ENCODE measurements around the gene ARHGEF10L.

The ARHGEF10L gene

DNA sequence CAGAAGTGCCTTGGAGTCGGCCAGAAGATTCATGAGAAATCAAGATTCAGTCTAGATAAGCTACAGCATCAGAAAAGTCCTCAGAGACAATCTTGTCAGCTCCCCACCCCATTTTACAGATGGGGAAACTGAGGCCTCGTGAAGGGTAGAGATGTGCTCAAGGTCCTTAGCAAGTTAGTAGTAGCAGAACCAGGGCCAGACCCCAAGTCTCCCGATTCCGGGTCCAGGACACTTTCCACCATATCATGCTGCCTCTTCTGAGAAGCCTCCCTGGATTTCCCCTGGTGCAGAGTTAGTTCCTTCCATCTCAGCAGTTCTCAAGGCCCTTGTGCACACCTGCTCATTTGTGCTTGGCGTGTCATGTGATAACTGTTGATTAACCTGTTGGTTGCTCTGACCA is 124.1 kb downstream of the ARHGEF10L start:
- Histone ChIP-seq H3K4me3 (ENCODE audit: low read depth, low read length) (no peak overlapping the region), H3K27ac (ENCODE audit: extremely low read depth, low read depth, low read length) (no peak overlapping the region), H3K9me3 (ENCODE audit: control insufficient read depth, insufficient read depth, low read depth, low read length) (no peaks in the 10 kb centered on the region), H3K4me1 (ENCODE audit: control insufficient read depth, insufficient read depth, low read length) (no peaks in the 10 kb centered on the region), H3K36me3 (ENCODE audit: control insufficient read depth in 2 of 2, insufficient read depth in 1 of 2, low read length in 2 of 2) (peaks cover 0 to 24% of the 10 kb centered on the region in 2 experiments; a peak in 1 of 3 replicates)
- TF ChIP-seq SCRT2 (tag by site-specific recombination; IDR thresholded peaks at IDR 0.05) (peak; percentile 89; the same call in 1 of the 2 replicates), SP3 (tag by site-specific recombination; IDR thresholded peaks at IDR 0.05) (no peak)
- TF ChIP-seq, protein P1, sequence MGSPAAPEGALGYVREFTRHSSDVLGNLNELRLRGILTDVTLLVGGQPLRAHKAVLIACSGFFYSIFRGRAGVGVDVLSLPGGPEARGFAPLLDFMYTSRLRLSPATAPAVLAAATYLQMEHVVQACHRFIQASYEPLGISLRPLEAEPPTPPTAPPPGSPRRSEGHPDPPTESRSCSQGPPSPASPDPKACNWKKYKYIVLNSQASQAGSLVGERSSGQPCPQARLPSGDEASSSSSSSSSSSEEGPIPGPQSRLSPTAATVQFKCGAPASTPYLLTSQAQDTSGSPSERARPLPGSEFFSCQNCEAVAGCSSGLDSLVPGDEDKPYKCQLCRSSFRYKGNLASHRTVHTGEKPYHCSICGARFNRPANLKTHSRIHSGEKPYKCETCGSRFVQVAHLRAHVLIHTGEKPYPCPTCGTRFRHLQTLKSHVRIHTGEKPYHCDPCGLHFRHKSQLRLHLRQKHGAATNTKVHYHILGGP (tag by site-specific recombination; IDR thresholded peaks at IDR 0.05) = no peak
- POLR2A ChIA-PET = no interaction called here
- CTCF ChIA-PET = interaction anchor here (0.6 kb wide), 1 partner anchor 437 kb away, joined by 3 read pairs; no protein-coding TSS in a partner anchor

DNA sequence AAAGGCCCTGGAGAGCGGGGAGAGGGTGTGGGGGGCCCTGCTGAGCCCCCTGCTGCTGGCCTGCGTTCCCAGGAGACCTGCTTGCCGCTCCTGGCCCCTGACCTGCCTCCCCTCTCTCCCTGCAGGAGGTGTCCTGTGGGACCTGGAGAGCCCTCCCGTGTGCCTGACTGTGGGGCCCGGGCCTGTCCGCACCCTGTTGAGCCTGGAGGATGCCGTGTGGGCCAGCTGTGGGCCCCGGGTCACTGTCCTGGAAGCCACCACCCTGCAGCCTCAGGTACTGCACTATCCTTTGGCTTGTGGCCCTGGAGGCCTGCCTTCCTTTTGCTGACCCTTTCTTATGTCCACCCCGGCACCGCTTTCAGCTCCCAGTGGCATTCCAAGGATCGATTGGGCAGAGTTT is 124.8 kb downstream of the ARHGEF10L start:
- Histone ChIP-seq H3K4me3 (ENCODE audit: low read depth, low read length) (no peak overlapping the region), H3K36me3 (ENCODE audit: control insufficient read depth in 2 of 2, insufficient read depth in 1 of 2, low read length in 2 of 2) (peaks cover 0 to 21% of the 10 kb centered on the region in 2 experiments; a peak in 1 of 3 replicates), H3K9me3 (ENCODE audit: control insufficient read depth, insufficient read depth, low read depth, low read length) (no peaks in the 10 kb centered on the region), H3K4me1 (ENCODE audit: control insufficient read depth, insufficient read depth, low read length) (no peaks in the 10 kb centered on the region), H3K27ac (ENCODE audit: extremely low read depth, low read depth, low read length) (no peak overlapping the region)
- POLR2A ChIA-PET = no interaction called here
- CTCF ChIA-PET = no interaction called here
- peak; percentile 22; the same call in 1 of the 2 replicates for TF ChIP-seq GLIS2 (tag by site-specific recombination; IDR thresholded peaks at IDR 0.05)
- TF ChIP-seq ZNF350 (tag by site-specific recombination; IDR thresholded peaks at IDR 0.05) = no peak
- no peak for TF ChIP-seq ZNF561 (tag by site-specific recombination; IDR thresholded peaks at IDR 0.05; ENCODE audit: borderline replicate concordance)
- TF ChIP-seq ZBTB1 (tag by site-specific recombination; IDR thresholded peaks at IDR 0.05) = no peak
- no peak for TF ChIP-seq ZNF707 (tag by site-specific recombination; IDR thresholded peaks at IDR 0.05)
- TF ChIP-seq ZIC2 (tag by site-specific recombination; IDR thresholded peaks at IDR 0.05) = 0 out of 2 replicates have a peak, but pooled peaks have one; percentile 21

DNA sequence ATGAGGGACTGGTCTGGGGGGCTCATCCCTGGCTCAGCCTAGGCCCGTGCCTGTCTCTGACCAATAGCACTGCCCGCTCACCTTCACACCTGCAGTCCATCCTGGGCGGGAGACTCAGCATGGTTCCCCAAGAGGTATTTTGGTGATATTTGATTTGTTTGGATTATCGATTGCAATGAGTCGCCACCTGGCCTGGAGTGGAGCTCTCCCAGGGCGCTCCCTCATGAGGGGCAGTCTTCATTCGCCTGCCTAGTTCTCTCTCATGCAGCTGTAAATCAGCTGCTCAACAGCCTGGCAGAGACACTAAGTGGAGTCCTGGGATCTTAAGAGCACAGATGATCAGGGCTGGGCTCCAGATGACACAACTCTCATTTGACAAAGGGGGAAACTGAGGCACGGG is 125.6 kb downstream of the ARHGEF10L start:
- Histone ChIP-seq H3K4me1 (ENCODE audit: control insufficient read depth, insufficient read depth, low read length) (no peaks in the 10 kb centered on the region), H3K27ac (ENCODE audit: extremely low read depth, low read depth, low read length) (no peak overlapping the region), H3K9me3 (ENCODE audit: control insufficient read depth, insufficient read depth, low read depth, low read length) (no peaks in the 10 kb centered on the region), H3K4me3 (ENCODE audit: low read depth, low read length) (no peak overlapping the region), H3K36me3 (ENCODE audit: control insufficient read depth in 2 of 2, insufficient read depth in 1 of 2, low read length in 2 of 2) (peaks cover 0 to 15% of the 10 kb centered on the region in 2 experiments; a peak in 1 of 3 replicates)
- ChIA-PET CTCF (interaction anchor here (1.6 kb wide), 1 partner anchor 911 kb away, joined by 6 read pairs; no protein-coding TSS in a partner anchor), POLR2A (no interaction called here)
- TF ChIP-seq CTCF (tag by site-specific recombination; IDR thresholded peaks at IDR 0.05) (no peak), ZFHX2 (tag by site-specific recombination; conservative IDR thresholded peaks at IDR 0.05) (no peak), ZNF610 (tag by site-specific recombination; IDR thresholded peaks at IDR 0.05; ENCODE audit: borderline replicate concordance) (no peak), ZNF362 (tag by site-specific recombination; IDR thresholded peaks at IDR 0.05) (no peak), ZNF645 (tag by site-specific recombination; IDR thresholded peaks at IDR 0.05) (no peak), ZBTB17 (tag by site-specific recombination; IDR thresholded peaks at IDR 0.05) (no peak), ZNF112 (tag by site-specific recombination; IDR thresholded peaks at IDR 0.05) (no peak), ZNF571 (tag by site-specific recombination; IDR thresholded peaks at IDR 0.05) (no peak), ZNF654 (tag by site-specific recombination; IDR thresholded peaks at IDR 0.05; ENCODE audit: low read depth) (no peak), ZNF48 (tag by site-specific recombination; IDR thresholded peaks at IDR 0.05) (no peak), ZNF423 (tag by site-specific recombination; IDR thresholded peaks at IDR 0.05) (no peak), ZBTB1 (tag by site-specific recombination; IDR thresholded peaks at IDR 0.05) (no peak), ZNF664 (tag by site-specific recombination; IDR thresholded peaks at IDR 0.05) (no peak)
- TF ChIP-seq, protein P2, sequence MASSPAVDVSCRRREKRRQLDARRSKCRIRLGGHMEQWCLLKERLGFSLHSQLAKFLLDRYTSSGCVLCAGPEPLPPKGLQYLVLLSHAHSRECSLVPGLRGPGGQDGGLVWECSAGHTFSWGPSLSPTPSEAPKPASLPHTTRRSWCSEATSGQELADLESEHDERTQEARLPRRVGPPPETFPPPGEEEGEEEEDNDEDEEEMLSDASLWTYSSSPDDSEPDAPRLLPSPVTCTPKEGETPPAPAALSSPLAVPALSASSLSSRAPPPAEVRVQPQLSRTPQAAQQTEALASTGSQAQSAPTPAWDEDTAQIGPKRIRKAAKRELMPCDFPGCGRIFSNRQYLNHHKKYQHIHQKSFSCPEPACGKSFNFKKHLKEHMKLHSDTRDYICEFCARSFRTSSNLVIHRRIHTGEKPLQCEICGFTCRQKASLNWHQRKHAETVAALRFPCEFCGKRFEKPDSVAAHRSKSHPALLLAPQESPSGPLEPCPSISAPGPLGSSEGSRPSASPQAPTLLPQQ (tag by site-specific recombination; IDR thresholded peaks at IDR 0.05) = no peak
